Adrenal gland (tissue), 5 donors: Measurements from ENCODE around the gene FEM1B.

Experiments used
- CTCF ChIP-seq, 6 experiments: fragments of 450-650 bp in 4 of 6; fragments of 200-600 bp in 2 of 6; sonication (generic) in 1 of 6; IDR thresholded peaks; 1 replicate in 5 of 6; 2 replicates in 1 of 6; pipeline versions ENCODE4 v1.5.1 to v1.8.0; 2016 to 2021; ENCODE audit warnings: antibody characterized with exemption in 6 of 6, mild to moderate bottlenecking in 2 of 6, moderate library complexity in 1 of 6
- POLR2A ChIP-seq, 2 donors: fragments of 450-650 bp; IDR thresholded peaks; one replicate each; pipeline ENCODE4 v1.6.1; 2017; ENCODE audit warnings: antibody characterized with exemption in 2 of 2, mild to moderate bottlenecking in 2 of 2, moderate library complexity in 1 of 2
- donor health status: DM: no; HTN: no; CAD: no.

GRCh38 chr15:68264282-68264681 lies 13.3 kb upstream of the FEM1B start:
- TF ChIP-seq CTCF (IDR thresholded peaks at IDR 0.05): no peak
- TF ChIP-seq POLR2A (IDR thresholded peaks at IDR 0.05): no peak
